GM18868 (cell line): Measurements from ENCODE around the gene ABHD12B.
A peak's percentile ranks its signal among the peaks of the same experiment; 100 is the strongest.

Experiments used
- ATAC-seq: cut with Tn5 transposase; IDR thresholded peaks from one replicate; pipeline ENCODE4 v1.9.1; 2021; ENCODE audit warnings: mild to moderate bottlenecking, moderate library complexity; ENCODE audit not compliant: unreplicated experiment

ABHD12B gene

GRCh38 chr14:50871914-50872732 lies at the start of gene ABHD12B:
Gene ABHD12B (plus strand): TSS chr14:50872053. CDS start chr14:50872175, 122 bp downstream.
- ATAC-seq = no peak

GRCh38 chr14:50822501-50823042 lies 49.3 kb upstream of the ABHD12B start:
- peak; percentile 56 for ATAC-seq

- peak; percentile 1 for ATAC-seq
These were observed 48.6 kb upstream of the ABHD12B start for GRCh38 chr14:50823051-50823761.

GRCh38 chr14:50823762-50824636 lies 47.9 kb upstream of the ABHD12B start:
- peak; percentile 58 for ATAC-seq

GRCh38 chr14:50825307-50825706 lies 46.5 kb upstream of the ABHD12B start:
- no peak for ATAC-seq

- no peak for ATAC-seq
These were observed 45.2 kb upstream of the ABHD12B start for GRCh38 chr14:50826681-50827080.

GRCh38 chr14:50828721-50829488 lies 42.9 kb upstream of the ABHD12B start:
- no peak for ATAC-seq

- ATAC-seq = no peak
These were observed 42.3 kb upstream of the ABHD12B start for GRCh38 chr14:50829489-50830043.

GRCh38 chr14:50830044-50830931 lies 41.6 kb upstream of the ABHD12B start:
- ATAC-seq = peak; percentile 33

GRCh38 chr14:50830932-50831725 lies 40.7 kb upstream of the ABHD12B start, which contains the start of gene NIN:
Gene NIN (minus strand): TSS chr14:50831162. CDS start chr14:50822056, 9,106 bp downstream.
- peak; percentile 80 for ATAC-seq

GRCh38 chr14:50831726-50832168 lies 40.1 kb upstream of the ABHD12B start:
- no peak for ATAC-seq

- no peak for ATAC-seq
These were observed 38.8 kb upstream of the ABHD12B start for GRCh38 chr14:50832935-50833630.

- no peak for ATAC-seq
These were observed 37.0 kb upstream of the ABHD12B start for GRCh38 chr14:50834802-50835276.

- peak; percentile 33 for ATAC-seq
These were observed 36.6 kb upstream of the ABHD12B start for GRCh38 chr14:50835280-50835679.

GRCh38 chr14:50836515-50836914 lies 35.3 kb upstream of the ABHD12B start:
- no peak for ATAC-seq

- ATAC-seq = no peak
These were observed 34.6 kb upstream of the ABHD12B start for GRCh38 chr14:50837271-50837670.

GRCh38 chr14:50837850-50838470 lies 33.9 kb upstream of the ABHD12B start:
- no peak for ATAC-seq
